ACHN (cell line): ENCODE results near the gene TTLL7.
"Not testable (repeated sequence)": the region's sequence is repeated elsewhere in the genome, so short reads cannot be mapped to it uniquely, and the experiment has no call there.

Source experiments
- DNase-seq: peaks from one replicate; pipeline ENCODE4 v3.0.0-alpha.2; 2015
- in situ Hi-C: cut with HindIII; loops from 2 replicates; pipeline ENCODE4 v1.10.0; 2017; ENCODE audit warnings: low sequenced_read_pairs, low pct_ligation_motif_present, low pct_unique_long_range_greater_than_20kb

The TTLL7 gene

GRCh38 chr1:83998205-83998497, 781 bp downstream of the TTLL7 start:
- DNase-seq = no peak
- in situ Hi-C loops = no loop called here

GRCh38 chr1:83997631-83998030, 1.3 kb downstream of the TTLL7 start:
- no peak for DNase-seq
- in situ Hi-C loops = no loop called here

GRCh38 chr1:83996621-83997020, 2.3 kb downstream of the TTLL7 start:
- no peak for DNase-seq
- in situ Hi-C loops = no loop called here

- in situ Hi-C loops = no loop called here
- DNase-seq = no peak
Measured at GRCh38 chr1:83996191-83996590, 2.7 kb downstream of the TTLL7 start.

GRCh38 chr1:83995649-83996048, 3.3 kb downstream of the TTLL7 start:
- in situ Hi-C loops = no loop called here

GRCh38 chr1:83994111-83994510, 4.8 kb downstream of the TTLL7 start:
- in situ Hi-C loops = no loop called here
- DNase-seq = no peak

More at GRCh38 chr1:83995649-83996048, 3.3 kb downstream of the TTLL7 start:
- DNase-seq = no peak

GRCh38 chr1:83990734-83991133, 8.2 kb downstream of the TTLL7 start:
- no peak for DNase-seq
- in situ Hi-C loops = no loop called here

GRCh38 chr1:83985048-83985447, 13.9 kb downstream of the TTLL7 start:
- DNase-seq = no peak
- in situ Hi-C loops = no loop called here

- DNase-seq, in situ Hi-C loops: not testable (repeated sequence)
Measured at GRCh38 chr1:83983918-83984317, 15.0 kb downstream of the TTLL7 start.

GRCh38 chr1:83978056-83978455, 20.9 kb downstream of the TTLL7 start:
- in situ Hi-C loops = no loop called here
- no peak for DNase-seq

GRCh38 chr1:83976920-83977319, 22.0 kb downstream of the TTLL7 start:
- no peak for DNase-seq
- in situ Hi-C loops = no loop called here

GRCh38 chr1:83970802-83971201, 28.1 kb downstream of the TTLL7 start:
- no peak for DNase-seq
- in situ Hi-C loops = no loop called here

GRCh38 chr1:83970114-83970513, 28.8 kb downstream of the TTLL7 start:
- DNase-seq = no peak
- in situ Hi-C loops = no loop called here

- in situ Hi-C loops = no loop called here
Measured at GRCh38 chr1:83967336-83967735, 31.6 kb downstream of the TTLL7 start.

GRCh38 chr1:83964153-83964552, 34.8 kb downstream of the TTLL7 start:
- in situ Hi-C loops = no loop called here
- DNase-seq = no peak

More at GRCh38 chr1:83967336-83967735, 31.6 kb downstream of the TTLL7 start:
- no peak for DNase-seq

- in situ Hi-C loops = no loop called here
- DNase-seq = no peak
Measured at GRCh38 chr1:83961571-83962295, 37.2 kb downstream of the TTLL7 start.

- DNase-seq = no peak
Measured at GRCh38 chr1:83960669-83961277, 38.2 kb downstream of the TTLL7 start.

GRCh38 chr1:83959824-83960498, 39.0 kb downstream of the TTLL7 start:
- no peak for DNase-seq
- in situ Hi-C loops = no loop called here

More at GRCh38 chr1:83960669-83961277, 38.2 kb downstream of the TTLL7 start:
- in situ Hi-C loops = no loop called here

GRCh38 chr1:83958704-83959103, 40.2 kb downstream of the TTLL7 start:
- in situ Hi-C loops = no loop called here
- DNase-seq = no peak
